ENCODE results near the gene MAPK8IP3.

Gene MAPK8IP3

GRCh38 chr16:1800701-1801100 is 94.7 kb downstream of the MAPK8IP3 start:
- DNase-seq, result no peak
- no peak for TF ChIP-seq CTCF (IDR thresholded peaks at IDR 0.05)
- intact Hi-C loops (cut with DNase I; ENCODE audit: low total_unique reads), result no loop called here

DNA sequence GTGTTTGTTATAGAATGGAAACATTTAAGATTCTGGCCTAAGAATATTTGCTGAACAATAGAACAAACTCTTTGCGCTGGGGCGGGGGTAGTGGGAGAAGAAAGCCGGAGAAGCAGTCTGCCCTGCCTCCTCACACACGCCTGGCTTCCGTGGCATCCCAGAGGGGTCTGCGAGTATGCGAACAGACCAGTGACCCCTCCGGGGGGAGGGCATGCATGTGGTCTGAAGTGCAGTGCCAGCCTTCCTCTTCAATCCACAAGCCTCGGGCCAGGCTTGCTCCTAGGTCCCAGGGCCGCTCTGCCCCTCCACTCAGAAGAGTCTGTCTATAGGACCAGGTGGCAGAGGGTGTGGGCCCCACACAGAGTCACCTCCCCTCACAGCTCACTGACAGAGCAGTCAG is 101.6 kb downstream of the MAPK8IP3 start:
- Histone ChIP-seq H3K27ac (no peak overlapping the region), H3K4me3 (no peak overlapping the region), H3K9me3 (no peaks in the 10 kb centered on the region), H3K36me3 (peaks cover 35 to 56% (median 52%) of the 10 kb centered on the region in 3 donors), H3K4me1 (no peaks in the 10 kb centered on the region), H3K27me3 (no peaks in the 10 kb centered on the region)
- TF ChIP-seq CTCF (IDR thresholded peaks at IDR 0.05), result no peak
- intact Hi-C loops (cut with DNase I; ENCODE audit: low total_unique reads), result no loop called here
- no peak for DNase-seq

More at GRCh38 chr16:1800701-1801100, 94.7 kb downstream of the MAPK8IP3 start:
- H3K36me3 ChIP-seq, result peaks cover 0 to 8% (median 0%) of the 10 kb centered on the region in 3 donors
- peaks cover 0 to 5% (median 0%) of the 10 kb centered on the region in 3 donors for H3K9me3 ChIP-seq
- H3K4me1 ChIP-seq, result no peaks in the 10 kb centered on the region
- H3K4me3 ChIP-seq, result no peak overlapping the region
- no peak overlapping the region for H3K27ac ChIP-seq
- H3K27me3 ChIP-seq, result no peaks in the 10 kb centered on the region

- DNase-seq, result no peak
- Histone ChIP-seq H3K9me3 (no peaks in the 10 kb centered on the region), H3K27ac (no peak overlapping the region), H3K4me3 (no peak overlapping the region), H3K27me3 (no peaks in the 10 kb centered on the region), H3K4me1 (no peaks in the 10 kb centered on the region), H3K36me3 (peaks cover 35 to 66% (median 54%) of the 10 kb centered on the region in 3 donors)
- intact Hi-C loops (cut with DNase I; ENCODE audit: low total_unique reads), result no loop called here
- TF ChIP-seq CTCF (IDR thresholded peaks at IDR 0.05), result no peak
Observed at GRCh38 chr16:1808691-1809090, 102.7 kb downstream of the MAPK8IP3 start.

- no peak for DNase-seq
- no peak for TF ChIP-seq CTCF (IDR thresholded peaks at IDR 0.05)
Observed at GRCh38 chr16:1809281-1809801, 103.3 kb downstream of the MAPK8IP3 start.

GRCh38 chr16:1810106-1810505 is 104.1 kb downstream of the MAPK8IP3 start:
- H3K4me3 ChIP-seq, result no peak overlapping the region
- no peak for DNase-seq
- H3K36me3 ChIP-seq, result peaks cover 35 to 76% (median 62%) of the 10 kb centered on the region in 3 donors
- TF ChIP-seq CTCF (IDR thresholded peaks at IDR 0.05), result no peak
- H3K9me3 ChIP-seq, result no peaks in the 10 kb centered on the region
- no peaks in the 10 kb centered on the region for H3K27me3 ChIP-seq
- no peak overlapping the region for H3K27ac ChIP-seq
- intact Hi-C loops (cut with DNase I; ENCODE audit: low total_unique reads), result no loop called here
- no peaks in the 10 kb centered on the region for H3K4me1 ChIP-seq

More at GRCh38 chr16:1809281-1809801, 103.3 kb downstream of the MAPK8IP3 start:
- Histone ChIP-seq H3K4me1 (no peaks in the 10 kb centered on the region), H3K27me3 (no peaks in the 10 kb centered on the region), H3K36me3 (peaks cover 35 to 72% (median 60%) of the 10 kb centered on the region in 3 donors), H3K27ac (no peak overlapping the region), H3K4me3 (no peak overlapping the region), H3K9me3 (no peaks in the 10 kb centered on the region)
- intact Hi-C loops (cut with DNase I; ENCODE audit: low total_unique reads), result no loop called here

GRCh38 chr16:1810536-1810935 is 104.5 kb downstream of the MAPK8IP3 start:
- Histone ChIP-seq H3K27ac (no peak overlapping the region), H3K4me3 (no peak overlapping the region), H3K27me3 (no peaks in the 10 kb centered on the region), H3K36me3 (peaks cover 35 to 76% (median 67%) of the 10 kb centered on the region in 3 donors), H3K9me3 (no peaks in the 10 kb centered on the region), H3K4me1 (no peaks in the 10 kb centered on the region)
- intact Hi-C loops (cut with DNase I; ENCODE audit: low total_unique reads), result no loop called here
- no peak for TF ChIP-seq CTCF (IDR thresholded peaks at IDR 0.05)
- no peak for DNase-seq

Measured in tibial artery (tissue), 4 donors.